ENCODE measurements around the gene CARHSP1.

GRCh38 chr16:8807189-8807588 is 61.6 kb downstream of the CARHSP1 start:
- TF ChIP-seq CTCF (IDR thresholded peaks at IDR 0.05) = no peak
- no peak for TF ChIP-seq YY1 (IDR thresholded peaks at IDR 0.05; ENCODE audit: low read depth)
- no peak for TF ChIP-seq USF2 (IDR thresholded peaks at IDR 0.05; ENCODE audit: borderline replicate concordance, low read depth, low read length)
- no peak for TF ChIP-seq TEAD4 (IDR thresholded peaks at IDR 0.05; ENCODE audit: borderline replicate concordance, insufficient read depth)
- TF ChIP-seq ZBTB33 (IDR thresholded peaks at IDR 0.05; ENCODE audit: borderline replicate concordance, low read depth) = no peak
- TF ChIP-seq TAF1 (IDR thresholded peaks at IDR 0.05; ENCODE audit: borderline replicate concordance, low read depth, low read length) = no peak

Measured in SK-N-SH (cell line).